Cardiac fibroblast (primary cell): Measurements from ENCODE around the gene PARVG.

Experiments
- DNase-seq, 2 donors: peaks; one replicate each; pipeline versions ENCODE4 v3.0.0 to v3.0.0-alpha.2; 2010; ENCODE audit warnings: low read depth in 2 of 2
- H3K4me3 ChIP-seq, 2 donors: replicated peaks in 1 of 2; 1 replicate in 1 of 2; 2 replicates in 1 of 2; pipeline ENCODE4 v1.5.1; 2011; ENCODE audit warnings: low read depth in 2 of 2, low read length in 2 of 2, mild to moderate bottlenecking in 2 of 2, moderate library complexity in 1 of 2
- TF ChIP-seq, protein P1 (sequence below): IDR thresholded peaks from one replicate; pipeline ENCODE4 v1.5.1; 2011; ENCODE audit warnings: low read depth, mild to moderate bottlenecking, low read length, inconsistent platforms

The PARVG gene

DNA sequence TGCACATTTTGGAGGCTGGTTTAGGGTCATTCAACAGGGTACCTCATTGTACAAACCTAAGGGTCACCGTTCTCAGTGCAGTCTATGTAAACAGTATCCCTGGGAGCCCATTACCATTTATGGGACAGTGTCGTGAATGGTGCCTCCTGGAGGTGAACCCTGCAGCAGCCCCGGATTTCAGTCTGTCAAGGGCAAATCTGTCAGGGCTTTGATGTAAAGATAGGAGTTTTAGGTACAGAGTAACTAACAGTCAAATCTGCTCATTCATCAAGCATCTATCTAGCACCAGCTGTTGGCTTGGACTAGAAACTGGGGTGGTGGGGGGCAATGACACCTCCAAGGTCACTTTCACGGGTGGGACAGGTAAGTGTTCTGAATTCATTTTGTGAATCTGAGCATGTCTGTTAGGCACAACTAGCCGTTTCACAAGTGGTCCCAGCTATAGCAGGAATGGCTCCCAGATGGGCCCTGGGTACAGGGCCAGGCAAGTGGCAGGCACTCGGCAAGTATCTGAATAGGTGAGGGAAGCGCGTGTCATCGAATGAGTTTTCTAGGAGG is 63.6 kb downstream of the PARVG start:
- no peak overlapping the region for H3K4me3 ChIP-seq
- no peak for DNase-seq
- TF ChIP-seq, protein P1, sequence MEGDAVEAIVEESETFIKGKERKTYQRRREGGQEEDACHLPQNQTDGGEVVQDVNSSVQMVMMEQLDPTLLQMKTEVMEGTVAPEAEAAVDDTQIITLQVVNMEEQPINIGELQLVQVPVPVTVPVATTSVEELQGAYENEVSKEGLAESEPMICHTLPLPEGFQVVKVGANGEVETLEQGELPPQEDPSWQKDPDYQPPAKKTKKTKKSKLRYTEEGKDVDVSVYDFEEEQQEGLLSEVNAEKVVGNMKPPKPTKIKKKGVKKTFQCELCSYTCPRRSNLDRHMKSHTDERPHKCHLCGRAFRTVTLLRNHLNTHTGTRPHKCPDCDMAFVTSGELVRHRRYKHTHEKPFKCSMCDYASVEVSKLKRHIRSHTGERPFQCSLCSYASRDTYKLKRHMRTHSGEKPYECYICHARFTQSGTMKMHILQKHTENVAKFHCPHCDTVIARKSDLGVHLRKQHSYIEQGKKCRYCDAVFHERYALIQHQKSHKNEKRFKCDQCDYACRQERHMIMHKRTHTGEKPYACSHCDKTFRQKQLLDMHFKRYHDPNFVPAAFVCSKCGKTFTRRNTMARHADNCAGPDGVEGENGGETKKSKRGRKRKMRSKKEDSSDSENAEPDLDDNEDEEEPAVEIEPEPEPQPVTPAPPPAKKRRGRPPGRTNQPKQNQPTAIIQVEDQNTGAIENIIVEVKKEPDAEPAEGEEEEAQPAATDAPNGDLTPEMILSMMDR = no peak

DNA sequence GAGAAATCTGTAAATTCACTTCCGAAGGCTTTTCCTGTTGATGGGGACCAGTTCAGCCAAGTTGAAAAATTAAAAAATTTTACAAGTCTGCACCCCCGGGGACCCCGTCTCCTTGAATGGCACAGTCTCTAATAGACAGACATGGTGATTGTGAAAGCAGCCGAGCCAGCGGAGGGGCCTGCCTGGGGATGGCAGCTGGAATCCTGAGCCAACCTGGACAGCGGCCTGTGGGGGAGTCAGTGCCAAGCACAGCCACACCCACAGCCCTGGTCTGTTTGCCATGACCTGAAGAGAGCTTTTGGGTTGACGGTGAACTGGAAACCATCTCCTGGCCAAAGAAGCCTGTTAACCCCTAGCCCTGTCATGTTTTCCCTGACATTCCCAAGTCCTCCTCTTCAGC is 64.7 kb downstream of the PARVG start:
- no peak overlapping the region for H3K4me3 ChIP-seq
- TF ChIP-seq, protein P1 = no peak
- DNase-seq = no peak

DNA sequence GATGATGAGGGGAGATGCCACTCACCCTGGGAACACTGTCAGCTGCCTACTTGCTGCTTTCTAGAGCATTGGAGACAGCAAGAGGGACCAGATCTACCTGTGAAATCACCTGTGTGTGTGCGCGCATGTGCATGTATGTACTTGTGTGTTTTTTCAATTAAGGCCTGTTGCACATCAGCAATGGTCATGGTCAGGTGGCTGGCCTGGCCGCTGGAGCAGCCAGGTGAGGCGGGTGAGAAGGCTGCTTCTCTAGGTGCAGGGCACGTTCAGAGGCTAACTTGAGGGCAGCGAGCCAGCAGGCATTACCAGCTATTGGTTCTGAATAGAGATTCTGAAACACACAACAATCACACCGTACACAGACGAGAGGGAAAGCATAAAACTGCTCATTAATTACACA is 65.1 kb downstream of the PARVG start:
- no peak for DNase-seq
- TF ChIP-seq, protein P1 = no peak

DNA sequence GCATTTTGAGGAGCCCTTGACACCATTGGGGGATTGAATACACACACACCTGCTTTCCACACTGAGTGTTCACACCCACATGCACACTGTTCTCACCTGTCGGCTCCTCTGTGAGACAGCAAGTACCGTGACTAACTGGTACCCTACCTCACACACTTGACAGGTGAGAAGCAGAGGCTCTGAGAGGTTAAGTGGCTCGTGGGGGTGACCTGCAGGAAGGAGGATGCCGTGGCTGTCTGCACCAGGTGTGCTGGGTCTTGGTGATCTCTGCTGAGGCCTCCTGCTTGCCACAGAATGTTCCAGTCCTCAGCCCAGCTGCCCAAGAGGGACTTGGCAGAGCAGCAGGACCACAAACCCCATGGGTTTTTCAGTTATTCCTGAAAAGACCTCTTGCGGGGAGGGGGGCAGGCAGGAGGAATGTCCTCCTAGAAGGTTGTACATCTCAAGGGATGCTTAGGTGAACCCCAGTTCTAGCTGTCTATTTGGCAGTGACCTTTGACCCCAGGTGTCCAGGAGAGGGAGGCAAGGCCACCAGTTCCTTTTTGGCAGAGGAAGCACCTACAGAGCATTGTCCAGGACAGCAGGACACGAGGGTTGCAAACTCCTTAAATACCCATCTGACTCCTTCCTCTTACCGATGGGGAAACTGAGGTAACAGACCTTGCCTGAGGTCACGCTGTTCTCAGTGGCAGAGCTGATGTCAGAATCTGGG is 66.0 kb downstream of the PARVG start:
- TF ChIP-seq, protein P1 = no peak
- no peak overlapping the region for H3K4me3 ChIP-seq
- DNase-seq = no peak

More for the DNA sequence above, 65.1 kb downstream of the PARVG start:
- H3K4me3 ChIP-seq = no peak overlapping the region

DNA sequence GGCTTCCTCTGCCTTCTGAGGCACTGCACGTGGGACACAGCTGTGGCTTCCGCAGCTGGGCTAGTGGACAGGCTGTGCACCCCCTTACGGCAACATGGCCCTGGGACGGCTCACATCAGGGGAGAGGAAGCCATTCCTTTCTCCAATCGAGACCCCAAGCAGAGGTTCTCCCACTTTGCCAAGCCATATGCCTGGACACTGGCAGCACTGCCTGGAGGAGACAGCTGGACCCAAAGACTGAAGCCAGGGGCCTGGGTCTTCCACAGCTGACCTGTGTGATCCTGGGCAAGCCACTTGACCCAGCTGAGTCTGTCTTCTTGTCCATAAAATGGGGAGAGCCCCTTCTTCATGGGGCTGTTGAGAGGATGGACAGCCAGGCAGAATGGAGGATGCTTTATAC is 66.6 kb downstream of the PARVG start:
- no peak for DNase-seq
- TF ChIP-seq, protein P1 = no peak
- H3K4me3 ChIP-seq = no peak overlapping the region

DNA sequence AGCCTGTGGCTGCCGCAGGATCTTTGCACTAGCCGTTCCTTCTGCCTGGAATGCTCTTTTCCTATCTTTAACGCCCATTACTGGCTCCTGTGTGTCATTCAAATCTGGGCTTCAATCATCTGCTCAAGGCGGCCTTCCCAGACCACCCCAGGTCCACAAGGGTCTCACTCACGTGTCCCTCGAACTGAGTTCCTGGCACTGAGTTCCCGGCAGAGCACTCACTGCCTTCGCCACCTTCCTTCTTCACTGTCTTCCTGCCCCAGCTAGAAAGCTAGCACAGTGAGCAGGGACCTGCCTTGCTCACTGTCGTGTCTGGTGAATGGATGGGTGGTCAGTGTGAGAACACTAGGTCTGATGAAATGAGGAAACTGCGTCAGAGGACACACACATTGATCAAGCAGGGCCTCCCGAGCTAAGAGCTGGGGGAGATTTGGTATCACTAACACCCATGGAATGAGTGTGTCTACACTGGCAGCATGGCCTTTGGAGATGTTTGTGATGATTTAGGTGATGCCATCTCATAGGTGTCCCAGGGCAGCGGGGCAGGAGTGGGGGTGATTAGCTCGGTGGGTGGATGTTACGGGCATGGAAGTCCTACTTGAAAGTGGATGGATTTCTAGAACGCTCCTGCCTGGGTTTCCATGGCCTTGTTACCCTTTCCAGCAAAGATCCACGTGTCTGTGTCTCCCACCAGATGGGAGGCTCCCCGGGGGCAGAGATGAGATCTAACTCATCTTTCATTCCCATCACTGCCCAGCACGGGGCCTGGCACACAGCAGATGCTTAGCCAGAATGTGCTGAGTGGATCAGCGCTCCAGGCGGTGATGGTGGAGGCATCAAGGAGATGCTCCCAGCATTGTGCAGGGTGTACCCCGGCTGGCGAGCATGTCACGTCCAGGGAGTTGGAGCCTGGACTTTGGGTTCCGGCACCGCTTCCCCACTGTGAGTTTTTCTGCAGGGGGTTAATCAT is 67.5 kb downstream of the PARVG start:
- DNase-seq = no peak
- TF ChIP-seq, protein P1 = no peak
- no peak overlapping the region for H3K4me3 ChIP-seq
